IgD-negative memory B cell (primary cell): Measurements from ENCODE around the gene KDM4C. TPM values are rescaled to one million over a fixed set of nuclear protein-coding genes. Genes with fewer than 3 reads are reported as not detected.
"Not testable (repeated sequence)": the region's sequence is repeated elsewhere in the genome, so short reads cannot be mapped to it uniquely, and the experiment has no call there.

ENCODE experiments used
- H3K27ac Mint-ChIP-seq, 3 donors: one replicate each; pipeline ENCODE4 v1.8.0; 2020 to 2022; ENCODE audit warnings: mild to moderate bottlenecking in 3 of 3, mixed read lengths in 3 of 3, moderate library complexity in 1 of 3
- H3K27me3 Mint-ChIP-seq: one replicate; pipeline ENCODE4 v1.8.0; 2021; ENCODE audit warnings: mixed read lengths
- H3K36me3 Mint-ChIP-seq: one replicate; pipeline ENCODE4 v1.8.0; 2020; ENCODE audit warnings: mild to moderate bottlenecking, mixed read lengths
- H3K4me1 Mint-ChIP-seq, 3 donors: one replicate each; pipeline ENCODE4 v1.8.0; 2020 to 2022; ENCODE audit warnings: mixed read lengths in 3 of 3, mild to moderate bottlenecking in 1 of 3
- H3K4me3 Mint-ChIP-seq, 4 donors: one replicate each; pipeline ENCODE4 v1.8.0; 2020 to 2022; ENCODE audit warnings: mild to moderate bottlenecking in 4 of 4, mixed read lengths in 4 of 4, moderate library complexity in 3 of 4
- H3K9me3 Mint-ChIP-seq, 3 donors: one replicate each; pipeline ENCODE4 v1.8.0; 2020 to 2021; ENCODE audit warnings: mixed read lengths in 3 of 3, mild to moderate bottlenecking in 1 of 3
- polyA plus RNA-seq: library from polyadenylated mRNA; unstranded; fragments of 300-500 nt; fragmentation: Illumina TruSeq; gene quantifications from one replicate; pipeline ENCODE4 v1.2.3, GENCODE V29; 2021

KDM4C gene
- polyA plus RNA-seq, 1 donor from 2014 or later = 31.6 TPM

DNA sequence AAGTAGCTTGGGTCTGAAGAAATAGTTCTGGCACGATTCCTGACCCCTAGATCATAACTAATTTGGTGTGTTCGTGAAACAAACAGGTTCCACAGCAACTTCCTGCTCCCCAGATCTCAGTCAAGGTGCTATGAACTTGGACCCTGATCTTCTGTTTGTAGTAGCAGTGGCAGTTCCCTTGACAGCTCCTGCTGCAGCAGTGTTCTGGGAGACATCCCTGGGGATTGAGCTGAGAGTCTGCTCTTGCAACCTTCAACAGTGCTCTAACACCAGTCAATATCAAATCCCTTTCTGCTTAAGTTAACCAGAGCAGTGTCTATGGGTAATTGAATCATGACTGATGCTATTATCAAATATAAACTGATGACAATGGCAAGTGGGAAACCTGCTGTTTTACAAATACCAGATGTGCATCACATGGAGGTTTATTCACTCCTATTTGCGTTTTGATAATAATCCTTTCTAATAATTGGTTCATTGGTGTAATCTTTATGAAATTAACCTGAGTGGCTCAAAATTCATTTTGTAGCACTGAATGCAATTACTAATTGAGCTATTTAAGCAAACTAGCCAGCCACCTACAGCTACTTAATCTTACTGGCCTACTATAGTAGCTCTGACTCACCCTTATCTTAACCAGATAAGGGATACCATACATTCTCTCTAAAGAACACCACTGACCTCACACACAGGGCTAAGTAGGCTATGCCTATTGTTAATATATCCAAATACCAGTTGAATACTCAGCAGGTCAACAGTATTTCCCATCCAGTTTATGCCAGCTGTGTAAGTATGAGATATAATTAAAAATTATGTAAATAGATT, 21.9 kb downstream of the KDM4C start:
- Mint-ChIP-seq H3K27ac (peak overlapping the region in 1 of 3 donors; percentile 23), H3K9me3 (no peaks in the 10 kb centered on the region), H3K4me3 (peak overlapping the region in 1 of 4 donors; percentile 78)

DNA sequence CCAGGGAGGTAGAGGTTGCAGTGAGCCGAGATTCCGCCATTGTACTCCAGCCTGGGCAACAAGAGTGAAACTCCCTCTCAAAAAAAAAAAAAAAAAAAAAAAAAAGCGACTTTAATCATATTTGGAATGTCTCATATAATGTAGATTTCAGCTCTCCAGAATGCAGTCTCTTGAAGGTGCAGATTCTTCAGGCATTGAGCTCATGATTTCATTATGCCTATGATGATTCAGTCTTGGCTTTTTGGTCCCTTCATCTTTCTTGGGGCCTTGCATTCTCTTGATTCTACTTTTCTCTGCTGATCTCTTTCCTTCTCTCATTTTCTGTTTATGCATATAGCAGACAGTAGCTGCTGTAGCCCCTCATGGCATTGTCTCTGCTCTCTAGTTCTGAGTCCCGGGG, 22.9 kb downstream of the KDM4C start:
- Mint-ChIP-seq H3K27me3 (no peaks in the 10 kb centered on the region), H3K36me3 (peaks cover 6% of the 10 kb centered on the region), H3K4me3 (peak overlapping the region in 1 of 4 donors; percentile 63), H3K4me1 (peaks cover 46 to 62% (median 52%) of the 10 kb centered on the region in 3 donors), H3K9me3 (no peaks in the 10 kb centered on the region), H3K27ac (peak overlapping the region in 1 of 3 donors; percentile 35)

More for the DNA sequence above, 21.9 kb downstream of the KDM4C start:
- Mint-ChIP-seq H3K4me1 (peaks cover 52 to 61% (median 54%) of the 10 kb centered on the region in 3 donors), H3K36me3 (peaks cover 12% of the 10 kb centered on the region), H3K27me3 (no peaks in the 10 kb centered on the region)

DNA sequence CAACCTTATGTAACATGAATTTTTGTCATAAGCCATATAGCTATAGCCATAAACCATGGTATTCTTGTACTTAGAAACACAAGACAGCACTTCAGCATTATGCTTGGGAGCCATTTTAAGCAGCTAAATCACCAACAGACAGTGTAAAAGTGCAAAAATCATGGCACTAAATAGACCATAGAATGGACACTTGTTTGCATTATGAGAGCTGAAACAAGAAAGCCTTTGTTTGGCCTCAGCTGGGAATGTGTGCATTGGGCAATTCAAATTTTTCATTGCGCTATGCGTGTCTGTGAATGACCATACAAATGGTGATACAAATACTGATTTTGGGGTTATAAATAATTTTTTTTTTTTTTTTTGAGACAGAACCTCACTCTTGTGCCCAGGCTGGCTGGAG, 23.7 kb downstream of the KDM4C start:
- H3K27me3 Mint-ChIP-seq = no peaks in the 10 kb centered on the region
- H3K4me1 Mint-ChIP-seq = peaks cover 52 to 63% (median 52%) of the 10 kb centered on the region in 3 donors
- H3K9me3 Mint-ChIP-seq = no peaks in the 10 kb centered on the region
- H3K4me3 Mint-ChIP-seq = no peak overlapping the region
- peaks cover 3% of the 10 kb centered on the region for H3K36me3 Mint-ChIP-seq
- H3K27ac Mint-ChIP-seq = no peak overlapping the region

DNA sequence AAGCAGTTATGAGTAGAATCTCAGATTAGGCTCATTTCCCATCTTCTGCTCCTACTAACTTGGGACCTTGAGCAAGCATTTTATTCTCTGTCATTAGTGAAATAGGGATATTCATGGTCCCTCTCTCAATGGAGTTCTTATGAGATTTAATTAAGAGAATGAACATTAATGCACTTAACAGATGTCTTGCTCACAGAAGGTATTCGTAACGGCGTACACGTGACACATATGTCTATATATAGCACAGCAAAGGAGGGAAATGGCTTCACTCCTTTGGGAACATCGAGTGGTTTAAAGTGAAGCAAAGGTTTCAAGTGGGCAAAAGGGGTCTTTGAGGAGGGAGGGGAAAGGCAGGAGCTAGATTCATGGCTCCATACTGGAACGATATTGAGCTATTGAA, 24.6 kb downstream of the KDM4C start:
- peak overlapping the region in 2 of 3 donors; percentile 63 to 89 for H3K27ac Mint-ChIP-seq
- peaks cover under 1% of the 10 kb centered on the region for H3K36me3 Mint-ChIP-seq
- H3K27me3 Mint-ChIP-seq = no peaks in the 10 kb centered on the region

DNA sequence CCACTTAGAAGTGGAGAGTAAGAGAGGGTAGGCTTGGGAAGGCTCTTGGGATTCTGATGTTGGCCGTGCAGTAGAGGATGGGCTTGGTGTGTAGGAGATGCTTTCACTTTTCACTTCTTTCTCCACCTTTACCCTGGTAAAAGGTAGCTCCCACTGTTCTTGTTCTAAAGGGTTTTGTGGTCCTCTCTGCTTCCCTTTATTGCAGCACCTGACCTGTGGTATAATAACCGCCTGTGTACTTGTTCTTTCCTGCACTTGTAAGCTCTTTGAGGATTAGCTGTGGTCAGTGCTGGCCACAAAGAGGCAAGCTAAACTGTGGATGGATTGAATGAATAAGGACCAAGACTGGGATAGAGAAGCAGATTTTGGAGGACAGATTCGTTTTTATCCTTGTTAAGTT, 25.2 kb downstream of the KDM4C start:
- Mint-ChIP-seq H3K9me3 (no peaks in the 10 kb centered on the region), H3K27ac (peak overlapping the region in 2 of 3 donors; percentile 72 to 75), H3K4me3 (peak overlapping the region in 2 of 4 donors; percentile 39 to 43), H3K4me1 (peaks cover 48 to 63% (median 54%) of the 10 kb centered on the region in 3 donors), H3K36me3 (no peaks in the 10 kb centered on the region), H3K27me3 (no peaks in the 10 kb centered on the region)

More for the DNA sequence above, 24.6 kb downstream of the KDM4C start:
- Mint-ChIP-seq H3K4me1 (peaks cover 46 to 61% (median 52%) of the 10 kb centered on the region in 3 donors), H3K4me3 (peak overlapping the region in 1 of 4 donors; percentile 43), H3K9me3 (no peaks in the 10 kb centered on the region)

DNA sequence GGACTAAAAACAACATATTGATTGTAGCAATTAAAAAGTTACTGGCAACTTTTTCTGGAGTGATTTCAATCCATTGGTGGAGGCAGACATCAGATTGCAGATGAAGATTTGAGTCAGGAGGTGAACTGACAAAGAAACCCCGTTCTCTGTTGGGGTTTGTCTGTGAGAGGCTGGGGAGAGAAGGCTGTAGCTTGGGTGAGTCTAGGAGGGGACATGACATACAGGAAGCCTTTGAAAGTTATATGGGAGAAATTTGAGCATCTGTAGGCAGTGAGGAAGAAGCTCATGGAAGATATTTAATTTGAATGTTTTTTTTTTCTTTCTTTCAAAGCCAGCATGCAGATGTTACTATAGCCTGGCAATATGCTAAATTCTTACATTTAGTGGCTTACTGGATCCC, 26.0 kb downstream of the KDM4C start:
- no peak overlapping the region for H3K27ac Mint-ChIP-seq

DNA sequence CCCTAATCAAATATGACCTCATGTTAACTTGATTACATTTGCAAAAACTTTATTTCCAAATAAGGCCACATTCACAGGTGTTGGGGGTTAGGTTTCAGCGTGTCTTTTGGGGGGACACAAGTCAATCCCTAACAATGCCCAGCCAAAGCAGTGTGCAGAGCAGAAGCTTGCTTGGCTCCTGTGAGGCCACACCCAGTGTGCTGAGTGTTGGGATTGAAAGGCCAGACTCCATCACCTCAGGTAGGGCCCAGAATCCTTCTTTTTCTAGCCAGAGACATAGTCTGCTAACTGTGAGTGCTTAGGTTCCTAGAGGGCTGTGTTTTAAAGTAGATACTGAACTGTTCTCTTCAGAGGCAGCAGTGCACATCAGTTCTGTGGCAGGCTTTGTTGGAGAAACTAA, 27.9 kb downstream of the KDM4C start:
- Mint-ChIP-seq H3K4me3 (no peak overlapping the region), H3K27me3 (no peaks in the 10 kb centered on the region), H3K4me1 (peaks cover 50 to 64% (median 51%) of the 10 kb centered on the region in 3 donors), H3K9me3 (no peaks in the 10 kb centered on the region), H3K36me3 (peaks cover 5% of the 10 kb centered on the region), H3K27ac (peak overlapping the region in 2 of 3 donors; percentile 61 to 67)

More for the DNA sequence above, 26.0 kb downstream of the KDM4C start:
- Mint-ChIP-seq H3K4me3 (peak overlapping the region in 2 of 4 donors; percentile 10 to 39), H3K9me3 (no peaks in the 10 kb centered on the region), H3K27me3 (no peaks in the 10 kb centered on the region), H3K36me3 (peaks cover 5% of the 10 kb centered on the region), H3K4me1 (peaks cover 56 to 70% (median 60%) of the 10 kb centered on the region in 3 donors)

DNA sequence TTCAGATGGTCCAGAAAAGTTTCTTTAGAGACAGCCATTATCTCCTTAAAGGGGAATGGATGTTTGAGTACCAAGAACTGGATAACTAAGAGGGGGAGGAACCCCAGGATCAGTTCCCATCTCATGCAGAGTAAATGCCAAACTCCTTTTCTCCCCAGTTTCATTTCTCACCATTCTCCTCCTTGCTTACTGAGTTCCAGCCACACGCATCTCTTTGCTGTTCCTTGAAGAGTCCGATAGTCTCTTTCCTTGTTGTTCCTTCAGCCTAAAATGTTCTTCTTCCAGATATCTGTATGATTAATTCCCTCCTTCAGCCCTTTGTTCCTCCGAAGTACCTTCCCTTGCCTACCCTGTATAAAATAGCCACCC, 30.0 kb downstream of the KDM4C start:
- Mint-ChIP-seq H3K9me3 (no peaks in the 10 kb centered on the region), H3K27ac (peak overlapping the region in 2 of 3 donors; percentile 45 to 80), H3K4me1 (peaks cover 40 to 52% (median 41%) of the 10 kb centered on the region in 3 donors), H3K27me3 (no peaks in the 10 kb centered on the region), H3K36me3 (peaks cover 5% of the 10 kb centered on the region), H3K4me3 (no peak overlapping the region)

DNA sequence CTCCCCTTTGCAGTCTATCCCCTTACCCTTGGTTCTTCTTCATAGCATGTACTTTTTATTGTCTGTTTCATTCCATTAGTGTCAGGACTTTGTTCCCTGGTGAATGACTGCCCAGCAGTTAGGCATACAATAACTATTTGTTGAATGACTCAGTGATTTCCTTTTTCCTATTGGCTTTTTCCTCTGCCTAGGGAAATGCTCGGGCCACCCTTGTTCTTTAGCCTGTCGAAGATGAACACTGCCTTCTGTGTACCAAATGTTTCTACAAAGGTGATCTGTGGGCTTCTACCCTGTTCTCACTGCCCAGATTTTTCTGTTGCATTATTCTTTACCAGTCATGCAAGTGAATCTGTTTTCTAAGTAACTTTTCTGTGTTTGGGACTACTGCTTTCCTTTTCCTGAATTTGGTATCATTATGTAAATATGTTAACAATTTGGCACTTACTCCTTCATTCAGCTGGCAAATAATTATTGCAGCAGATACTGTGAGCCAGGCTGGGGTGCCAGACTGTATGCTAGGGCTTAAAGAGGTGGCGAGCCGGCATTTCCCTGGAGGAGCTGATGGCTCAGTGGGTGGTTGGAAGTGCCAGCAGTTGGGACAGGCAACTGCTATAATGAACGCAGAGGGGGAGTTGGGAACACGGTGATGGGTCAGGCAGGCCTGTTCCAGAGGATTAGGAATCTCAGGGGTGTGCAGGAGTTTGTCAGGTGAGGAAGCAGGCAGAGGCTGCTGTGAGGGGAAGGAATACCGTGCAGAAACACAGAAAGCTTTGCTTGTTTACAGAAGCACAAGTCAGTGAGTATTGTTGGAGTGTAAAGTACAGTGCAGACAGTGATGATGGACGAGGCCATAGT, 30.6 kb downstream of the KDM4C start:
- Mint-ChIP-seq H3K4me3 (peak overlapping the region in 1 of 4 donors; percentile 6), H3K36me3 (peaks cover 5% of the 10 kb centered on the region), H3K27ac (peak overlapping the region in 2 of 3 donors; percentile 45 to 49), H3K4me1 (peaks cover 34 to 46% (median 35%) of the 10 kb centered on the region in 3 donors), H3K27me3 (no peaks in the 10 kb centered on the region), H3K9me3 (no peaks in the 10 kb centered on the region)

DNA sequence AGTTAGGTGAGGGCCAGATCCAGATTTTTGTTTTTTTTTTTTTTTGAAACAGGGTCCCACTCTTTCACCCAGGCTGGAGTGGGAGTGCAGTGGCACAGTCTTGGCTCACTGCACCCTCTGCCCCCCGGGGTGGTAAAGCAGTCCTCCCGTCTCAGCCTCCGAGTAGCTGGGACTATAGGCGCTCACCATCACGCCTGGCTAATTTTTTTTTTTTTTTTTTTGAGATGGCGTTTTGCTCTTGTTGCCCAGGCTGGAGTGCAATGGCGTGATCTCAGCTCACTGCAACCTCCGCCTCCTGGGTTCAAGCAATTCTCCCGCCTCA, 31.2 kb downstream of the KDM4C start:
- not testable (repeated sequence) for H3K36me3 Mint-ChIP-seq, H3K9me3 Mint-ChIP-seq, H3K27ac Mint-ChIP-seq, H3K27me3 Mint-ChIP-seq, H3K4me3 Mint-ChIP-seq
- peaks cover 30 to 40% (median 30%) of the 10 kb centered on the region in 3 donors for H3K4me1 Mint-ChIP-seq

DNA sequence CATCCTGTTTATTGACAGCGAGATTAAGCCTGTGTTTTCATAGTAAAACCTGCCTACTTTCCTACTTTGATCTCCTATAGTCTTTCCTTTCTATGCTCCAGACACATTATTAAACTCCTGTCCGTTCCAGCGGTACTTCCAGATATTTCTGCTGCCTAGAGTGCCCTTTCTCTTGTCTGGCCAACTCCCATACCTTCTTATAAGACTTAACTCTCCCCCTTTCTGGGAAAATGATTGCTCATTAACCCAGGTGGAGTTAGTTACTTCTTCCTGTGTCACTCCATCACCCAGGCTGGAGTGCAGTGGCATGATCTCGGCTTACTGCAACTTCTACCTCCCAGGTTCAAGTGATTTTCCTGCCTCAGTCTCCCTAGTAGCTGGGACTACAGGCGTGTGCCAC, 33.1 kb downstream of the KDM4C start:
- Mint-ChIP-seq H3K4me1 (peaks cover 21 to 35% (median 27%) of the 10 kb centered on the region in 3 donors), H3K4me3 (no peak overlapping the region), H3K27ac (peak overlapping the region in 1 of 3 donors; percentile 65), H3K9me3 (no peaks in the 10 kb centered on the region), H3K27me3 (no peaks in the 10 kb centered on the region), H3K36me3 (peaks cover 12% of the 10 kb centered on the region)

DNA sequence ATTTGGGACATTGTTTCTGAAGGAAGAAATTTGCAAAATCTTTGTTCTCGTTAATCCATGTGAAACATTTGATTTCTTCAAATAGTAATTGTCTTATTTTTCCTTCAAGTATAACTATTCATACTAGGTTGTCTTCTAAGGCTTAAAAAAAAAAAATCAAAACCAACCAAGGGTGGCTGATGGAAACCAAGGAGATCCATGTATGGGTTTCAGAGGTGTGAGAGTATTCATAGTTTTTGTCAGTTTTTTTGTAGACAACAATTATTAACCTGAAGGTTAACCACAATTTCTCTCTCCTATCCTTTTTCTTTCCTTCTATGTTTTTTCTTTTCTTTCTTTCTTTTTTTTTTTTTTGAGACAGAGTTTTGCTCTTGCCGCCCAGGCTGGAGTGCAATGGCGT, 35.4 kb downstream of the KDM4C start:
- Mint-ChIP-seq H3K4me1 (peaks cover 16 to 25% (median 16%) of the 10 kb centered on the region in 3 donors), H3K9me3 (no peaks in the 10 kb centered on the region), H3K27me3 (no peaks in the 10 kb centered on the region), H3K27ac (no peak overlapping the region), H3K4me3 (no peak overlapping the region), H3K36me3 (peaks cover 16% of the 10 kb centered on the region)

DNA sequence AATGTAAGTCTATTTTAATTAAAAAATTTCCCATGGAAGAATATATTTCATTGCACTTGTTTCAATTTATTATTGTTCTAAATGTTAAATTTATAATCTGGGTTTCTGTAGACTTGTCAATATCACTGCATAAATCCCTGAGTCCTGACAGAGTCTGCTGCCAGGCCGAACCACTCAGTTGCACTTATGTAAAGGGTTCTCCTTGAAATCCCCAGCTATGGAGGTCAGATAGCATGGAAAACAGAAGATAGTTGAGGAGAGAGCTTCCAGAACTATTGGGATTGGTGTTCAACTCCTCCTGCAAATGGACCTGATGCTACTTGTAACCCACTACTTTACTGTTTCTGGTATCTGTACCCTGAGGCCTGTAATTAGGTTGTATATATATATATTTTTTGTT, 37.2 kb downstream of the KDM4C start:
- no peaks in the 10 kb centered on the region for H3K9me3 Mint-ChIP-seq
- no peak overlapping the region for H3K4me3 Mint-ChIP-seq
- peaks cover 11% of the 10 kb centered on the region for H3K36me3 Mint-ChIP-seq
- H3K27ac Mint-ChIP-seq = peak overlapping the region in 1 of 3 donors; percentile 13
- peaks cover 8 to 19% (median 11%) of the 10 kb centered on the region in 3 donors for H3K4me1 Mint-ChIP-seq
- no peaks in the 10 kb centered on the region for H3K27me3 Mint-ChIP-seq

DNA sequence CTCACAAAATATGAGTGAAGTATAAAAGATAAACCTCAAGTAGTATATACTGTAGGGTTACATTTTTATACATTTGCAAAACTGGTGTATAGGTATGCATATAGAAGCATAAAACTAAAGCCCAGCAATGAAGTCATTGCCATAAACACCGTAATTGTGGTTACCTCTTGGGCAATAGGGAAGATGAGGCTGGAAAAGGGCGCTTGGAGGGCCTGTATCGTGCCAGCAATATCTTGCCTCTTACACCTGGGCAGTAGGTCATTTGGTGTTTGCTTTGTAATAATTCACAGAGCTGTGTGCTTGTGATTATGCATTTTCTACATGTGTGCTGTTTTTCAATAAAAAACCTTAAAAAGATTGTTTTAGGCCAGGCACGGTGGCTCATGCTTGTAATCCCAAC, 45.2 kb downstream of the KDM4C start:
- Mint-ChIP-seq H3K27ac (no peak overlapping the region), H3K36me3 (peaks cover 7% of the 10 kb centered on the region), H3K4me3 (no peak overlapping the region), H3K27me3 (no peaks in the 10 kb centered on the region), H3K4me1 (peaks cover 0 to 5% (median 2%) of the 10 kb centered on the region in 3 donors), H3K9me3 (no peaks in the 10 kb centered on the region)

DNA sequence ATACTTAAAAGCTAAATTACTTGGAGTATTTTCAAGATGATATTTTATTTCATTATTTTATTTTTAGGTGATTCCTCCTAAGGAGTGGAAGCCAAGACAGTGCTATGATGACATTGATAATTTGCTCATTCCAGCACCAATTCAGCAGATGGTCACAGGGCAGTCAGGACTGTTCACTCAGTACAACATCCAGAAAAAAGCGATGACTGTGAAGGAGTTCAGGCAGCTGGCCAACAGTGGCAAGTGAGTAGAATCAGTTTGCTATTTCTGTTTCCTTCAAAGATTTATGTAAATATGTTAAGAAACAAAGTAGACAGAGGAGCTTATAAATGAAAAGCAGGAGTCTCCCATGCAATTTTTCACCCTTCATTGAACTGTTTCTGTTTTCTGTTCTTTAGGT, 47.8 kb downstream of the KDM4C start:
- Mint-ChIP-seq H3K4me1 (peaks cover 0 to 5% (median 3%) of the 10 kb centered on the region in 3 donors), H3K27ac (peak overlapping the region in 1 of 3 donors; percentile 35), H3K36me3 (peaks cover 6% of the 10 kb centered on the region), H3K27me3 (no peaks in the 10 kb centered on the region), H3K9me3 (no peaks in the 10 kb centered on the region), H3K4me3 (peak overlapping the region in 1 of 4 donors; percentile 75)
